B cell (primary cell): ENCODE results near the gene VAPB. TPM values are rescaled to one million over a fixed set of nuclear protein-coding genes. Genes with fewer than 3 reads are reported as not detected.

Experiments used
- ATAC-seq: fragments of 200-7000 bp; cut with Tn5 transposase; one replicate; pipeline ENCODE4 v1.10.0; 2021; ENCODE audit warnings: low read depth, mild to moderate bottlenecking, moderate number of reproducible peaks, moderate library complexity
- CTCF ChIA-PET: fragments of 350-600 bp; sonication (Branson Sonifier 250); formaldehyde crosslinking; loops from one replicate; lab custom pipeline; 2021; ENCODE audit warnings: antibody characterized with exemption, inconsistent platforms; lab: Charles Lee
- POLR2A ChIA-PET: fragments of 350-600 bp; sonication (Branson Sonifier 250); formaldehyde crosslinking; loops from one replicate; lab custom pipeline; 2021; ENCODE audit warnings: antibody characterized with exemption; lab: Charles Lee
- DNase-seq: peaks from one replicate; pipeline ENCODE4 v3.0.0; 2013
- H2AFZ ChIP-seq: 2 replicates; pipeline ENCODE4 v1.6.1; 2012; ENCODE audit warnings: mild to moderate bottlenecking, low read depth, low read length; ENCODE audit not compliant: insufficient read depth, poor library complexity, severe bottlenecking
- H3K27ac ChIP-seq, 2 donors: 1 replicate in 1 of 2; 2 replicates in 1 of 2; pipeline ENCODE4 v1.5.1; 2012 to 2013; ENCODE audit warnings: low read length in 2 of 2, mild to moderate bottlenecking in 2 of 2, moderate library complexity in 1 of 2
- H3K27me3 ChIP-seq, 4 experiments: fragments of 200-600 bp in 1 of 4; sonication (generic) in 1 of 4; replicated peaks in 1 of 4; 1 replicate in 2 of 4; 2 replicates in 2 of 4; pipeline versions ENCODE4 v1.6.1 to v1.7.0; 2013 to 2016; ENCODE audit warnings: low read length in 3 of 4, mild to moderate bottlenecking in 2 of 4, mixed read lengths in 1 of 4, moderate library complexity in 1 of 4; ENCODE audit not compliant: insufficient read depth in 4 of 4, control insufficient read depth in 3 of 4; ENCODE audit errors: control extremely low read depth in 1 of 4
- H3K36me3 ChIP-seq, 2 experiments: replicated peaks in 1 of 2; 1 replicate in 1 of 2; 2 replicates in 1 of 2; pipeline versions ENCODE4 v1.6.1 to v1.7.1; 2013; ENCODE audit warnings: low read length in 1 of 2; ENCODE audit not compliant: insufficient read depth in 2 of 2, control insufficient read depth in 1 of 2; ENCODE audit errors: control extremely low read depth in 1 of 2, extremely low read depth in 1 of 2
- H3K4me1 ChIP-seq, 2 donors: fragments of 200-600 bp in 1 of 2; sonication (generic) in 1 of 2; 1 replicate in 1 of 2; 2 replicates in 1 of 2; pipeline versions ENCODE4 v1.5.1 to v1.6.1; 2013 to 2017; ENCODE audit warnings: low read length in 2 of 2; ENCODE audit not compliant: control insufficient read depth in 2 of 2, insufficient read depth in 2 of 2
- H3K4me2 ChIP-seq: replicated peaks from 2 replicates; pipeline ENCODE3; 2012; ENCODE audit warnings: mild to moderate bottlenecking, low read depth, low read length; ENCODE audit not compliant: poor library complexity, severe bottlenecking
- H3K4me3 ChIP-seq, 5 experiments: fragments of 200-600 bp in 1 of 5; sonication (generic) in 1 of 5; 1 replicate in 3 of 5; 2 replicates in 2 of 5; pipeline versions ENCODE4 v1.5.1 to v1.7.0; 2011 to 2016; ENCODE audit warnings: low read length in 4 of 5, mild to moderate bottlenecking in 4 of 5, low read depth in 2 of 5, control low read depth in 1 of 5, moderate library complexity in 1 of 5; ENCODE audit not compliant: insufficient read depth in 1 of 5; ENCODE audit errors: control extremely low read depth in 1 of 5, extremely low read depth in 1 of 5
- H3K79me2 ChIP-seq: fragments of 200-600 bp; sonication (generic); one replicate; pipeline ENCODE4 v1.6.0; 2016; ENCODE audit warnings: low read length; ENCODE audit not compliant: control insufficient read depth, insufficient read depth
- H3K9ac ChIP-seq: fragments of 200-600 bp; sonication (generic); 2 replicates; pipeline ENCODE4 v1.6.1; 2017; ENCODE audit warnings: mild to moderate bottlenecking, low read length, moderate library complexity
- H3K9me3 ChIP-seq, 3 donors: one replicate each; pipeline versions ENCODE4 v1.6.1 to v1.7.1; 2013; ENCODE audit warnings: low read length in 2 of 3; ENCODE audit not compliant: control insufficient read depth in 2 of 3, insufficient read depth in 1 of 3; ENCODE audit errors: control extremely low read depth in 1 of 3
- H4K20me1 ChIP-seq: 2 replicates; pipeline ENCODE4 v1.6.0; 2012; ENCODE audit warnings: mild to moderate bottlenecking, low read length; ENCODE audit not compliant: insufficient read depth, control insufficient read depth, poor library complexity, severe bottlenecking
- H3K27ac Mint-ChIP-seq: one replicate; pipeline ENCODE4 v1.8.0; 2021; ENCODE audit warnings: mixed read lengths
- H3K27me3 Mint-ChIP-seq: one replicate; pipeline ENCODE4 v1.8.0; 2021; ENCODE audit warnings: mixed read lengths
- H3K4me1 Mint-ChIP-seq: one replicate; pipeline ENCODE4 v1.8.0; 2021; ENCODE audit warnings: mixed read lengths
- H3K4me3 Mint-ChIP-seq: one replicate; pipeline ENCODE4 v1.8.0; 2021; ENCODE audit warnings: mixed read lengths
- H3K9me3 Mint-ChIP-seq: one replicate; pipeline ENCODE4 v1.8.0; 2022; ENCODE audit warnings: mixed read lengths; ENCODE audit not compliant: insufficient read depth
- EZH2 ChIP-seq: IDR thresholded peaks from 2 replicates; pipeline ENCODE4 v1.6.1; 2012; ENCODE audit warnings: borderline replicate concordance, low read depth, mild to moderate bottlenecking, moderate library complexity, low read length; ENCODE audit not compliant: insufficient read depth, poor library complexity, severe bottlenecking
- WGBS: methylation state at CpG from one replicate; pipeline ENCODE4 v1.1.5; 2013; ENCODE audit warnings: missing lambda C conversion rate; ENCODE audit not compliant: insufficient coverage; 5-methylcytosine and 5-hydroxymethylcytosine counted together
- intact Hi-C: fragments of 100-400 bp; cut with micrococcal nuclease; formaldehyde crosslinking; loops from one replicate; pipeline ENCODE4 v1.10.0; 2022
- polyA plus RNA-seq: library from polyadenylated mRNA; depleted of rRNA; stranded (reverse); fragments of >200 nt; gene quantifications from 2 replicates; pipeline ENCODE4 v1.2.3, GENCODE V29; 2012
- total RNA-seq, 2 donors: library from RNA; stranded (reverse); fragments of 120-200 nt in 1 of 2; gene quantifications; 1 replicate in 1 of 2; 2 replicates in 1 of 2; pipeline versions ENCODE4 v1.2.3 to v1.2.4, GENCODE V29; 2013 to 2022
- TF ChIP-seq, protein P1 (sequence below): fragments of 200-600 bp; IDR thresholded peaks from one replicate; pipeline ENCODE4 v1.8.0; 2022; ENCODE audit warnings: antibody characterized with exemption, mild to moderate bottlenecking

VAPB gene
- total and polyA plus RNA-seq, 2 donors (not counting 1 experiment from before 2014, with no cell fraction given): 19.5 to 26.4 TPM

DNA sequence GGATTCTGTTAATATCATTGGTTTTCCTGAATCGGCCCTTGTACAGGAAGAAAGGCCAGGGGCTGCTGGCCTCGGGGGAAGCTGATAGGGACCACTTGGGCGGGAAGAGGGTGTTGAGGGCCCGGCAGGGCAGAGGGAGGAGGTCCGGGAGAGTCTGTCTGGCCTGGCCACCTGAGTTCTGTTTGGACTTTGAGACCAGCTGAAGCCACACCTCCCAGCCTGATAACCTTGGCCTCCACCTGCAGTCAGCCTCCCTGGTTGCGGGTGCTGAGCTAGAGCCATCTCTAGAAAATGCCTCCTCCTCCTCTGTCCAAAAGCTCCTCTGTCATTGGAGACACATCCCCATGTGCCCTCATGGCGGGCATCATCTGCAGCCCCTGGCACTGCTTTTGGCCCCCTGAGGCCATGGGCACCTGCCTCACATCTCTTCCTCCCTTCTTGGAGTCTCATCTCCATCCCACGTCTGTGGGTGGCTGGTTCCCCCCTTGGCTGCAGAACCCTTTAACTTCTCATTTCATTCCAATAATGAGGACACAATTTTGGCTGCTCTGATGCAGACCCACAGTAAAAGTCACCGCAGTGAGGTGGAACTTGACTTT, 109.5 kb downstream of the VAPB start:
- Histone ChIP-seq H3K79me2 (no peaks in the 10 kb centered on the region), H3K9me3 (peaks cover 0 to 13% (median 0%) of the 10 kb centered on the region in 3 donors), H3K4me1 (no peaks in the 10 kb centered on the region), H3K4me3 (no peak overlapping the region), H3K4me2 (no peak overlapping the region), H3K27me3 (peaks cover 0 to 4% (median 0%) of the 10 kb centered on the region in 4 experiments), H3K27ac (no peak overlapping the region), H3K36me3 (no peaks in the 10 kb centered on the region), H4K20me1 (no peaks in the 10 kb centered on the region), H3K9ac (no peak overlapping the region), H2AFZ (no peak overlapping the region)
- ChIA-PET CTCF (no interaction called here), POLR2A (no interaction called here)
- TF ChIP-seq, protein P1, sequence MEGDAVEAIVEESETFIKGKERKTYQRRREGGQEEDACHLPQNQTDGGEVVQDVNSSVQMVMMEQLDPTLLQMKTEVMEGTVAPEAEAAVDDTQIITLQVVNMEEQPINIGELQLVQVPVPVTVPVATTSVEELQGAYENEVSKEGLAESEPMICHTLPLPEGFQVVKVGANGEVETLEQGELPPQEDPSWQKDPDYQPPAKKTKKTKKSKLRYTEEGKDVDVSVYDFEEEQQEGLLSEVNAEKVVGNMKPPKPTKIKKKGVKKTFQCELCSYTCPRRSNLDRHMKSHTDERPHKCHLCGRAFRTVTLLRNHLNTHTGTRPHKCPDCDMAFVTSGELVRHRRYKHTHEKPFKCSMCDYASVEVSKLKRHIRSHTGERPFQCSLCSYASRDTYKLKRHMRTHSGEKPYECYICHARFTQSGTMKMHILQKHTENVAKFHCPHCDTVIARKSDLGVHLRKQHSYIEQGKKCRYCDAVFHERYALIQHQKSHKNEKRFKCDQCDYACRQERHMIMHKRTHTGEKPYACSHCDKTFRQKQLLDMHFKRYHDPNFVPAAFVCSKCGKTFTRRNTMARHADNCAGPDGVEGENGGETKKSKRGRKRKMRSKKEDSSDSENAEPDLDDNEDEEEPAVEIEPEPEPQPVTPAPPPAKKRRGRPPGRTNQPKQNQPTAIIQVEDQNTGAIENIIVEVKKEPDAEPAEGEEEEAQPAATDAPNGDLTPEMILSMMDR: no peak
- TF ChIP-seq EZH2: no peak
- Mint-ChIP-seq H3K27ac (no peak overlapping the region), H3K4me1 (no peaks in the 10 kb centered on the region), H3K27me3 (peaks cover 11% of the 10 kb centered on the region), H3K9me3 (peaks cover 5% of the 10 kb centered on the region), H3K4me3 (no peak overlapping the region)
- intact Hi-C loops: no loop called here
- DNase-seq: no peak
- 63% methylated on average over 8 of the region's 9 CpGs for WGBS
- no peak for ATAC-seq

GRCh38 chr20:58500256-58500655, 111.2 kb downstream of the VAPB start:
- Histone ChIP-seq H3K27me3 (peaks cover 0 to 4% (median 0%) of the 10 kb centered on the region in 4 experiments), H2AFZ (no peak overlapping the region), H3K4me2 (no peak overlapping the region), H3K36me3 (no peaks in the 10 kb centered on the region), H3K9me3 (peaks cover 0 to 28% (median 11%) of the 10 kb centered on the region in 3 donors), H3K79me2 (no peaks in the 10 kb centered on the region), H4K20me1 (no peaks in the 10 kb centered on the region), H3K27ac (no peak overlapping the region), H3K4me3 (no peak overlapping the region), H3K4me1 (no peaks in the 10 kb centered on the region), H3K9ac (no peak overlapping the region)
- intact Hi-C loops: no loop called here
- ChIA-PET CTCF (interaction anchor here (0.6 kb wide), 1 partner anchor 170 kb away, joined by 3 read pairs; no protein-coding TSS in a partner anchor), POLR2A (no interaction called here)
- H3K9me3 Mint-ChIP-seq: peaks cover 7% of the 10 kb centered on the region
- DNase-seq: no peak
- H3K4me1 Mint-ChIP-seq: no peaks in the 10 kb centered on the region
- WGBS: 98% methylated on average over 7 of the region's 7 CpGs
- TF ChIP-seq, protein P1: no peak
- TF ChIP-seq EZH2: no peak
- H3K4me3 Mint-ChIP-seq: no peak overlapping the region
- H3K27me3 Mint-ChIP-seq: peaks cover 11% of the 10 kb centered on the region
- no peak overlapping the region for H3K27ac Mint-ChIP-seq
- no peak for ATAC-seq
